ENCODE results near the gene CALCA. TPM values are rescaled to one million over a fixed set of nuclear protein-coding genes. Genes with fewer than 3 reads are reported as not detected.

CALCA gene
- total RNA-seq, 1 donor from 2014 or later, result not detected

DNA sequence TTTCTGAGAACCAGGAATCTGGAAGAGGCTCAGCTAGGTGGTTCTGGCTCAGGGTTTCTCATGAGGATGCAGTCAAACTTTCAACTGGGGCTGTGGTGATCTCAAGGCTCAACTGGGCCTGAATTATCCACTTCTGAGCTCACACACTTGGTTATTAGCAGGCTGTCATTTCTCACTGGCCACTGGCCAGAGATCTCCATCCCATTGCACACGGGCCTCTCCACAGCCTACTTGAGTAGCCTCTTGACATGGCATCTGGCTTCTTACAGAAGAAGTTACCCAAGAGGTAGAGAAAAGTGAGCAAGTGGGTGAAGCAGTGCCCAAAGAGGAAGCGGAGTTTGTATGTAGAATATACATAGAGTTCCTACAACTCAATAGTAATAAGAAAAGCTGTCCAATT is 16.0 kb downstream of the CALCA start:
- no peak overlapping the region for H3K27ac Mint-ChIP-seq (ENCODE audit: unreplicated experiment)
- H3K4me1 Mint-ChIP-seq (ENCODE audit: unreplicated experiment), result no peaks in the 10 kb centered on the region

DNA sequence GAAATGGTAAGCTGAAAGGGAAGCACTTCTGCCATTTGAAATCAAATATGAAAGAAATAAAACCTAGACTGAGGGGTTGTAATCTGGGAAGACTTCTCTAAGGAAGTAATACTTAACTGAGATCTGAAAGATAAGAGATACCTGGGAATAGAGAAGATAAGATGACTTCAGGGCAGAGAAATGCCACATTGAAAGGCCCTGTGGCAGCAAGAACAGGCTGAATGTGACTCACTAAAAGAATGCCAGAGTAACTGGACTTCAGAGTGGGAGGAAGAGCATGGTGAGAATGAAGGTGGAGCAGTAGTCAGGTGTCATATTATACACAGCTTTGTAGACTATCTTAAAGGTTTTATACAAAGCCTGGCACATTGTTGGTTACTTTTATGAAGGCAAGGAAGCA is 17.6 kb downstream of the CALCA start:
- H3K4me3 Mint-ChIP-seq (ENCODE audit: unreplicated experiment), result no peak overlapping the region
- H3K4me1 Mint-ChIP-seq (ENCODE audit: unreplicated experiment), result no peaks in the 10 kb centered on the region
- H3K9me3 Mint-ChIP-seq (ENCODE audit: unreplicated experiment), result no peaks in the 10 kb centered on the region
- peaks cover 13% of the 10 kb centered on the region for H3K27me3 Mint-ChIP-seq (ENCODE audit: unreplicated experiment)
- TF ChIP-seq, protein P1, sequence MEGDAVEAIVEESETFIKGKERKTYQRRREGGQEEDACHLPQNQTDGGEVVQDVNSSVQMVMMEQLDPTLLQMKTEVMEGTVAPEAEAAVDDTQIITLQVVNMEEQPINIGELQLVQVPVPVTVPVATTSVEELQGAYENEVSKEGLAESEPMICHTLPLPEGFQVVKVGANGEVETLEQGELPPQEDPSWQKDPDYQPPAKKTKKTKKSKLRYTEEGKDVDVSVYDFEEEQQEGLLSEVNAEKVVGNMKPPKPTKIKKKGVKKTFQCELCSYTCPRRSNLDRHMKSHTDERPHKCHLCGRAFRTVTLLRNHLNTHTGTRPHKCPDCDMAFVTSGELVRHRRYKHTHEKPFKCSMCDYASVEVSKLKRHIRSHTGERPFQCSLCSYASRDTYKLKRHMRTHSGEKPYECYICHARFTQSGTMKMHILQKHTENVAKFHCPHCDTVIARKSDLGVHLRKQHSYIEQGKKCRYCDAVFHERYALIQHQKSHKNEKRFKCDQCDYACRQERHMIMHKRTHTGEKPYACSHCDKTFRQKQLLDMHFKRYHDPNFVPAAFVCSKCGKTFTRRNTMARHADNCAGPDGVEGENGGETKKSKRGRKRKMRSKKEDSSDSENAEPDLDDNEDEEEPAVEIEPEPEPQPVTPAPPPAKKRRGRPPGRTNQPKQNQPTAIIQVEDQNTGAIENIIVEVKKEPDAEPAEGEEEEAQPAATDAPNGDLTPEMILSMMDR (IDR thresholded peaks at IDR 0.05), result no peak
- H3K36me3 Mint-ChIP-seq (ENCODE audit: unreplicated experiment), result no peaks in the 10 kb centered on the region
- no peak overlapping the region for H3K27ac Mint-ChIP-seq (ENCODE audit: unreplicated experiment)
- DNase-seq (ENCODE audit: extremely low spot score, unreplicated experiment), result no peak

More for the DNA sequence above, 16.0 kb downstream of the CALCA start:
- Mint-ChIP-seq H3K4me3 (ENCODE audit: unreplicated experiment) (no peak overlapping the region), H3K27me3 (ENCODE audit: unreplicated experiment) (peaks cover 13% of the 10 kb centered on the region), H3K9me3 (ENCODE audit: unreplicated experiment) (no peaks in the 10 kb centered on the region), H3K36me3 (ENCODE audit: unreplicated experiment) (no peaks in the 10 kb centered on the region)
- TF ChIP-seq, protein P1 (IDR thresholded peaks at IDR 0.05), result no peak
- DNase-seq (ENCODE audit: extremely low spot score, unreplicated experiment), result no peak

DNA sequence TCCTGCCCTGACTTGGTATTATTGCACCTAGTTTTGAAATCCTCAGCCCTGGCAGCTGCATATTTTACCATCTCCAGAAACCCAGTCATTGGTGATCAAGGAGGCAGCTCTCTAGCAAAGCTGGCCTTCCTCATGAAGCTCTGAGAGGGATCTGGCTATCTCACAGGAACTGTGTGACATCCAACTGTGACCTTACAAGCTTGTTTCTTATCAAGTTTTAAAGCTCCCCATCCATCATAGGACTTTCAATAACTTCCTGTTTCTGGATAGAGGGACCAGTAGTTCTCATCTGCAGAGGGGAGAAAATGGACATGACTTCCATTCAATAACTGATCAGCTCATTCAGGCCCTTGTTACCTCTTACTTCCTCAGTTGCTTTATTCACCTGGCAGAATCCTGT is 18.2 kb downstream of the CALCA start:
- TF ChIP-seq, protein P1 (IDR thresholded peaks at IDR 0.05), result no peak
- Mint-ChIP-seq H3K4me3 (ENCODE audit: unreplicated experiment) (no peak overlapping the region), H3K27ac (ENCODE audit: unreplicated experiment) (no peak overlapping the region), H3K27me3 (ENCODE audit: unreplicated experiment) (peaks cover 13% of the 10 kb centered on the region), H3K4me1 (ENCODE audit: unreplicated experiment) (no peaks in the 10 kb centered on the region), H3K9me3 (ENCODE audit: unreplicated experiment) (no peaks in the 10 kb centered on the region), H3K36me3 (ENCODE audit: unreplicated experiment) (no peaks in the 10 kb centered on the region)
- DNase-seq (ENCODE audit: extremely low spot score, unreplicated experiment), result no peak

DNA sequence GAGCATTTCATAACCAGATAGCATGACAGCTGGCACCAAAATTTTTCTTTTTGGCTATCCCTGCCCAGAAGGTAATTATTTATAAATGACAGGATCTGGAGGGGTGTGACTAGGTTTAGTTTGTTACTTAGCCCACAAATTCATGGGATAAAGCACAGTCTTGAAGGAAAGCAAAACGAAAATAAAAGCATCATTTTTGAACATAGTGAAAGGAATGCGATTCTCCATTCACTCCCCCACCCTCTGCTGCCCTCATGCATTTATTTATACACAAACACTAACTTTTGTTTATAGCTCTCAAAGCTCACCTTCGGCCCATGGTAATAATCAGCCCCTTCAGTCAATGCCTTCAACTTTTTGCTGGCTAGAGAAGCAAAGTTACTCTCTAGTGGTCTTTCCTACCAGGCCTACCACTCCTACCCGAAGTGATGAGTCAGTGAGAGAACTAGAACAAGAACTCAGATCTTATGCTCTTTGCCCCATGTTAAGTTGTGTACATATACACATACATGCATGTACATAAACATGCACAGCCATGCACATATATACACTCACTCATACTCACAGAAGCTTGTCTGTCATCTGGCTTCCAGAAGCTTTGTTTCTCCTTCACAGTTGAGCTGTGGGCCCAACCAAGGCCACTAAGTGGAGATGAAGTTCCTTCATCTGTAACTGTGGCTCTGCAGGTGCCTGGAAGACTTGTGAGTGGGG is 22.6 kb downstream of the CALCA start:
- no peaks in the 10 kb centered on the region for H3K9me3 Mint-ChIP-seq (ENCODE audit: unreplicated experiment)
- no peaks in the 10 kb centered on the region for H3K36me3 Mint-ChIP-seq (ENCODE audit: unreplicated experiment)
- TF ChIP-seq, protein P1 (IDR thresholded peaks at IDR 0.05), result no peak
- H3K27me3 Mint-ChIP-seq (ENCODE audit: unreplicated experiment), result peaks cover 10% of the 10 kb centered on the region
- no peak overlapping the region for H3K4me3 Mint-ChIP-seq (ENCODE audit: unreplicated experiment)
- DNase-seq (ENCODE audit: extremely low spot score, unreplicated experiment), result no peak
- no peaks in the 10 kb centered on the region for H3K4me1 Mint-ChIP-seq (ENCODE audit: unreplicated experiment)
- H3K27ac Mint-ChIP-seq (ENCODE audit: unreplicated experiment), result no peak overlapping the region

DNA sequence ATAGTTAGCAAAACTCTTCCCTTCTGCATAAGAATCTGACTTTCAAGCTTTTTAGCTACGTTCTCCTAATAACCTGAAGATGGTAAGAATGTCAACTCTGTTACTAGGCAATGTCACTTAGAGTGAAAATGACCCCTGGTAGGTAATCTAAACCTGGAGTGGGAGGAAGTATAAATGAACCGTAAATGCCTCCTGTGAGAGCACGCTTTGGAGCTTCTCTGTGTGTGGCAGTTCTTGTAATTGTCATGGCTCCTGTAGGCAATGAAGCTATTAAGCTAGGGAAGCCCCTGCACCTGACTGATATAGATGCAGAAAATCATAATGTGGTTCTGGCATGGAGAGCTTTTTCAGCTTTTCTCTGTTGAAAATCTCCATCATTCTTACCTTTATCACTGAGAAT is 29.4 kb downstream of the CALCA start:
- Mint-ChIP-seq H3K27ac (ENCODE audit: unreplicated experiment) (no peak overlapping the region), H3K9me3 (ENCODE audit: unreplicated experiment) (no peaks in the 10 kb centered on the region), H3K4me3 (ENCODE audit: unreplicated experiment) (no peak overlapping the region), H3K27me3 (ENCODE audit: unreplicated experiment) (peaks cover 5% of the 10 kb centered on the region), H3K4me1 (ENCODE audit: unreplicated experiment) (no peaks in the 10 kb centered on the region), H3K36me3 (ENCODE audit: unreplicated experiment) (no peaks in the 10 kb centered on the region)
- TF ChIP-seq, protein P1 (IDR thresholded peaks at IDR 0.05), result no peak
- no peak for DNase-seq (ENCODE audit: extremely low spot score, unreplicated experiment)
